ENCODE data around the gene CEP162. TPM values are rescaled to one million over a fixed set of nuclear protein-coding genes. Genes with fewer than 3 reads are reported as not detected.

Gene CEP162
- total and polyA plus RNA-seq, 5 donors from 2014 or later, result 2.2 to 6.0 (median 2.8) TPM

DNA sequence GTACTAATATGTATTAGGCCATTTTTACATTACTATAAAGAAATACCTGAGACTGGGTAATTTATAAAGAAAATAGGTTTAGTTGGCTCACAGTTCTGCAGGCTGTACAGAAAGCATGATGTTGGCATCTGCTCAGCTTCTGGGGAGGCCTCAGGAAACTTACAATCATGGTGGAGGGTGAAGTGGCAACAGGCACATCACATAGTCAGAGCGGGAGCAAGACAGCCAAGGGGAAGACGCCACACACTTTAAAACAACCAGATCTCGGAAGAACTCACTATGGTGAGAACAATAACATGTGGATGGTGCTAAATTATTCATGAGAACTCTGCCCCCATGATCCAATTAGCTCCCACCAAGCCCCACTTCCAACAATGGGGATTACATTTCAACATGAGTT, 41.3 kb upstream of the CEP162 start:
- no peak for DNase-seq
- Mint-ChIP-seq H3K9me3 (peaks cover 0 to 3% (median 0%) of the 10 kb centered on the region in 7 donors), H3K4me1 (no peaks in the 10 kb centered on the region), H3K27me3 (peaks cover 12% of the 10 kb centered on the region), H3K4me3 (no peak overlapping the region), H3K27ac (no peak overlapping the region), H3K36me3 (no peaks in the 10 kb centered on the region)
- Histone ChIP-seq H3K27me3 (ENCODE audit: control insufficient read depth, insufficient read depth, low read length) (no peaks in the 10 kb centered on the region), H3K4me1 (ENCODE audit: control insufficient read depth, insufficient read depth, low read length, poor library complexity, severe bottlenecking) (no peaks in the 10 kb centered on the region), H3K4me3 (ENCODE audit: low read depth, low read length) (no peak overlapping the region), H3K36me3 (ENCODE audit: control insufficient read depth, insufficient read depth, low read length) (no peaks in the 10 kb centered on the region), H3K27ac (ENCODE audit: insufficient read depth, low read length, poor library complexity, severe bottlenecking) (no peak overlapping the region), H3K9me3 (ENCODE audit: control insufficient read depth in 2 of 2, low read length in 2 of 2) (no peaks in the 10 kb centered on the region)
- ATAC-seq (ENCODE audit: low read depth in 2 of 2), result no peak

DNA sequence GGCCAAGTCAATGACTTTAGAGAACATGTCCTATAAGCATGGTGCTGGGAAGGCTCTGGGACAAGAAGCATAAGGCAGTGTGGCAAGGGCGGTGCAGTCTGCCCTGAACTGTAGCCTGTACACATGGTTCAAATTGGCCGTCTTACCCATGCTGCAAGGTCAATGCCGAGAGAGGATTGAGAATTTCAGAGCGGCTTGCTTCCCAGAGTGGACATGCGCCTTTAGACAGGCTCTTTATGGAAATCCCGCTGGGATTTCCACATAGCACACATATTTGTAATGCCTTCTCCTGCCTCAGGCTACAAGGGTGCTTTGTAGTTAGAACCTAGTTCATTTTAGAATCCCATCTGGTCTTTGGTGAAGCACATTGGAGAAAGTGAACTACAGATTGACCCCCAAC, 36.1 kb upstream of the CEP162 start:
- peaks cover 0 to 3% (median 0%) of the 10 kb centered on the region in 7 donors for H3K9me3 Mint-ChIP-seq
- Histone ChIP-seq H3K27me3 (ENCODE audit: control insufficient read depth, insufficient read depth, low read length) (peaks cover 1% of the 10 kb centered on the region), H3K4me3 (ENCODE audit: low read depth, low read length) (no peak overlapping the region), H3K9me3 (ENCODE audit: control insufficient read depth in 2 of 2, low read length in 2 of 2) (no peaks in the 10 kb centered on the region), H3K27ac (ENCODE audit: insufficient read depth, low read length, poor library complexity, severe bottlenecking) (no peak overlapping the region), H3K4me1 (ENCODE audit: control insufficient read depth, insufficient read depth, low read length, poor library complexity, severe bottlenecking) (no peaks in the 10 kb centered on the region), H3K36me3 (ENCODE audit: control insufficient read depth, insufficient read depth, low read length) (no peaks in the 10 kb centered on the region)
- peaks cover 10% of the 10 kb centered on the region for H3K27me3 Mint-ChIP-seq
- DNase-seq (no peak), ATAC-seq (ENCODE audit: low read depth in 2 of 2) (no peak)
- no peak overlapping the region for H3K4me3 Mint-ChIP-seq
- H3K4me1 Mint-ChIP-seq, result no peaks in the 10 kb centered on the region
- H3K27ac Mint-ChIP-seq, result no peak overlapping the region
- no peaks in the 10 kb centered on the region for H3K36me3 Mint-ChIP-seq

DNA sequence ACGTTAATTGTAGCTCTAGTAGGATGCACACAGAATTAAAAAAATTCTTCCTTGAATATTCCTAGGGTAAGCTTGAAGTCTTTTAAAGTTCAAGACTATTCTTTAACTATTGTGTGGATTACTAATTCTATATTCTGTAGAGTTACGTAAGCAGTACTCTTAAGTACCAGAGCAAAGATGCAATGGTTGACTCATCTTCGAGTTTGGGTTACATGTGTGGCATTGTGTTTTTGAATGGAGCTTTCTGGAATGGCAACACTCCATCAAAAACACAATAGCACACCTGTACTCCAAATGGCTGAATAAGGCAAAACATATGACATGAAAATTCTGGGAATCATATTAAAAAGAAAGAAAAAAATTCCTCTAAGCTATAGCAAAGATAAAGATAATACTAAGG, 33.5 kb upstream of the CEP162 start:
- H3K4me3 Mint-ChIP-seq, result no peak overlapping the region
- Histone ChIP-seq H3K36me3 (ENCODE audit: control insufficient read depth, insufficient read depth, low read length) (no peaks in the 10 kb centered on the region), H3K27ac (ENCODE audit: insufficient read depth, low read length, poor library complexity, severe bottlenecking) (no peak overlapping the region), H3K4me1 (ENCODE audit: control insufficient read depth, insufficient read depth, low read length, poor library complexity, severe bottlenecking) (no peaks in the 10 kb centered on the region), H3K4me3 (ENCODE audit: low read depth, low read length) (no peak overlapping the region), H3K9me3 (ENCODE audit: control insufficient read depth in 2 of 2, low read length in 2 of 2) (no peaks in the 10 kb centered on the region), H3K27me3 (ENCODE audit: control insufficient read depth, insufficient read depth, low read length) (peaks cover 4% of the 10 kb centered on the region)
- peaks cover 14% of the 10 kb centered on the region for H3K27me3 Mint-ChIP-seq
- H3K36me3 Mint-ChIP-seq, result no peaks in the 10 kb centered on the region
- H3K4me1 Mint-ChIP-seq, result no peaks in the 10 kb centered on the region
- H3K9me3 Mint-ChIP-seq, result peaks cover 0 to 3% (median 0%) of the 10 kb centered on the region in 7 donors
- ATAC-seq (ENCODE audit: low read depth in 2 of 2) (no peak), DNase-seq (no peak)
- H3K27ac Mint-ChIP-seq, result no peak overlapping the region

DNA sequence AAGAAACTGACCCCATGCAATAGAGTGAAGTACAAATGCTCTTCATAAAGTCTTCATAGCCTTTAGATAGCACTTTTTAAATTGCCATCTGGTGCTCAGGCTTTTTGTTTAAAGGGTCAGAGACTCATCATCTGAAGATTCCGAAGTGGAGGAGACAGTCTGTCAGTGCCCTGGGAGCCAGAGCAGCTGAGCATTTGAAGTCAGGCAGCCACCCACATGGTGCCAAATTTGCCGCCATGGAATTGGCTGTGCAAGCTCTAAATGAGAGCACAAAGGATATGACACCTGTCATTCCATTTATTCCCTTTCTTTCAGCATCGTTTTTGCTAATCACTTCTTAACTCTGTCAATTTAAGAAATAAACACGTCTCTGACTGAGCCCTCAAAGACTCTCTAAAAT, 32.8 kb upstream of the CEP162 start:
- Histone ChIP-seq H3K9me3 (ENCODE audit: control insufficient read depth in 2 of 2, low read length in 2 of 2) (no peaks in the 10 kb centered on the region), H3K27ac (ENCODE audit: insufficient read depth, low read length, poor library complexity, severe bottlenecking) (no peak overlapping the region), H3K36me3 (ENCODE audit: control insufficient read depth, insufficient read depth, low read length) (no peaks in the 10 kb centered on the region), H3K27me3 (ENCODE audit: control insufficient read depth, insufficient read depth, low read length) (peaks cover 4% of the 10 kb centered on the region), H3K4me1 (ENCODE audit: control insufficient read depth, insufficient read depth, low read length, poor library complexity, severe bottlenecking) (no peaks in the 10 kb centered on the region), H3K4me3 (ENCODE audit: low read depth, low read length) (no peak overlapping the region)
- Mint-ChIP-seq H3K36me3 (no peaks in the 10 kb centered on the region), H3K27ac (no peak overlapping the region), H3K27me3 (peaks cover 15% of the 10 kb centered on the region), H3K4me3 (no peak overlapping the region), H3K9me3 (no peaks in the 10 kb centered on the region), H3K4me1 (no peaks in the 10 kb centered on the region)
- DNase-seq (no peak), ATAC-seq (ENCODE audit: low read depth in 2 of 2) (no peak)

DNA sequence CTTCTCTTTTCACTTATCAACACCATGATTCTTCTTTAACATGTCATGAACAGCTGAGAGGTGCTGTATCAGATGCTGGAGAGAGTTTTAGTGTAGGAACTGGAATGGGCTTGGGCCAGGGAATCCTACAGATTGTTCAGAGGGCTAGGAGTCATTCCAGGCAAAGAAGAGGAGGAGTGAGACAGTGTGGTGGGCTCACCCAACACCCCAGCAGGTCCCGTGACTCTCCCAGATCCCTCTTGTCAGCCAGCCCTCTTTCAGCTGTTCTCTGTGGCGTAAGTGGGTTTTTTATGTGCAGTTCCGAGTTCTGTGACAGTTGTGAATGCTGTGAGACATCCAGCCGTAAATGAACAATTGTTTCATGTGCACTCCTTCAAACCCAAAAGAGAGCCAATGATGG, 31.4 kb upstream of the CEP162 start:
- Mint-ChIP-seq H3K4me3 (no peak overlapping the region), H3K4me1 (no peaks in the 10 kb centered on the region), H3K27ac (no peak overlapping the region), H3K27me3 (peaks cover 18% of the 10 kb centered on the region), H3K36me3 (no peaks in the 10 kb centered on the region), H3K9me3 (no peaks in the 10 kb centered on the region)
- Histone ChIP-seq H3K9me3 (ENCODE audit: control insufficient read depth in 2 of 2, low read length in 2 of 2) (no peaks in the 10 kb centered on the region), H3K27me3 (ENCODE audit: control insufficient read depth, insufficient read depth, low read length) (peaks cover 4% of the 10 kb centered on the region), H3K4me3 (ENCODE audit: low read depth, low read length) (no peak overlapping the region), H3K36me3 (ENCODE audit: control insufficient read depth, insufficient read depth, low read length) (no peaks in the 10 kb centered on the region), H3K4me1 (ENCODE audit: control insufficient read depth, insufficient read depth, low read length, poor library complexity, severe bottlenecking) (no peaks in the 10 kb centered on the region), H3K27ac (ENCODE audit: insufficient read depth, low read length, poor library complexity, severe bottlenecking) (no peak overlapping the region)
- no peak for DNase-seq
- ATAC-seq (ENCODE audit: low read depth in 2 of 2), result no peak

GRCh38 chr6:84258268-84258667, 30.8 kb upstream of the CEP162 start:
- Mint-ChIP-seq H3K27ac (no peak overlapping the region), H3K27me3 (peaks cover 21% of the 10 kb centered on the region), H3K4me1 (no peaks in the 10 kb centered on the region), H3K4me3 (no peak overlapping the region), H3K36me3 (no peaks in the 10 kb centered on the region), H3K9me3 (no peaks in the 10 kb centered on the region)
- no peaks in the 10 kb centered on the region for H3K4me1 ChIP-seq (ENCODE audit: control insufficient read depth, insufficient read depth, low read length, poor library complexity, severe bottlenecking)
- DNase-seq (no peak), ATAC-seq (ENCODE audit: low read depth in 2 of 2) (no peak)
- H3K4me3 ChIP-seq (ENCODE audit: low read depth, low read length), result no peak overlapping the region
- H3K27ac ChIP-seq (ENCODE audit: insufficient read depth, low read length, poor library complexity, severe bottlenecking), result no peak overlapping the region
- H3K36me3 ChIP-seq (ENCODE audit: control insufficient read depth, insufficient read depth, low read length), result no peaks in the 10 kb centered on the region
- no peaks in the 10 kb centered on the region for H3K9me3 ChIP-seq (ENCODE audit: control insufficient read depth in 2 of 2, low read length in 2 of 2)
- peaks cover 7% of the 10 kb centered on the region for H3K27me3 ChIP-seq (ENCODE audit: control insufficient read depth, insufficient read depth, low read length)

- Histone ChIP-seq H3K9me3 (ENCODE audit: control insufficient read depth in 2 of 2, low read length in 2 of 2) (no peaks in the 10 kb centered on the region), H3K27me3 (ENCODE audit: control insufficient read depth, insufficient read depth, low read length) (peaks cover 7% of the 10 kb centered on the region), H3K36me3 (ENCODE audit: control insufficient read depth, insufficient read depth, low read length) (no peaks in the 10 kb centered on the region), H3K4me3 (ENCODE audit: low read depth, low read length) (no peak overlapping the region), H3K27ac (ENCODE audit: insufficient read depth, low read length, poor library complexity, severe bottlenecking) (no peak overlapping the region), H3K4me1 (ENCODE audit: control insufficient read depth, insufficient read depth, low read length, poor library complexity, severe bottlenecking) (no peaks in the 10 kb centered on the region)
- Mint-ChIP-seq H3K36me3 (no peaks in the 10 kb centered on the region), H3K27me3 (peaks cover 28% of the 10 kb centered on the region), H3K4me3 (no peak overlapping the region), H3K4me1 (no peaks in the 10 kb centered on the region), H3K27ac (no peak overlapping the region), H3K9me3 (no peaks in the 10 kb centered on the region)
- no peak for DNase-seq
- ATAC-seq (ENCODE audit: low read depth in 2 of 2), result no peak
Measured at GRCh38 chr6:84255641-84256040, 28.2 kb upstream of the CEP162 start.

DNA sequence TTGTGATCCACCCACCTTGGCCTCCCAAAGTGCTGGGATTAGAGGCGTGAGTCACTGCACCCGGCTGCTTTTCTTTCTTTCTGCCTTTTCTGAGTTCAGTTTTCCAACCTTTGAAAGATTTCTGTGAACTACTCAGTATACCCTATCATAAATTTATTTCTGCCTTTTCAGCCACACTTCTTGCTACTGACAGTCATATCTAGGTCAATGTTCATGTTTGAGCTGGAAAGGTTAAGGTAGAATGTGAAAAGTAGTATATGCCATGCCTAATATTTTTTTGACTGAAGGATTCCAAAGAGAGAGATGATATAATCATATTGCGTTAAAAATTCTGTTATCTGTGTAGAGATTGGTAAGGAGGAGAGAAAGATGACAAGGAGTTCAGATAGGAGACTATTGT, 25.9 kb upstream of the CEP162 start:
- Mint-ChIP-seq H3K27ac (no peak overlapping the region), H3K4me3 (no peak overlapping the region), H3K36me3 (no peaks in the 10 kb centered on the region), H3K27me3 (peaks cover 18% of the 10 kb centered on the region), H3K9me3 (no peaks in the 10 kb centered on the region), H3K4me1 (no peaks in the 10 kb centered on the region)
- Histone ChIP-seq H3K9me3 (ENCODE audit: control insufficient read depth in 2 of 2, low read length in 2 of 2) (no peaks in the 10 kb centered on the region), H3K36me3 (ENCODE audit: control insufficient read depth, insufficient read depth, low read length) (no peaks in the 10 kb centered on the region), H3K4me3 (ENCODE audit: low read depth, low read length) (no peak overlapping the region), H3K4me1 (ENCODE audit: control insufficient read depth, insufficient read depth, low read length, poor library complexity, severe bottlenecking) (no peaks in the 10 kb centered on the region), H3K27ac (ENCODE audit: insufficient read depth, low read length, poor library complexity, severe bottlenecking) (no peak overlapping the region), H3K27me3 (ENCODE audit: control insufficient read depth, insufficient read depth, low read length) (peaks cover 5% of the 10 kb centered on the region)
- DNase-seq (no peak), ATAC-seq (ENCODE audit: low read depth in 2 of 2) (no peak)

Measured in CD4-positive, CD25-positive, alpha-beta regulatory T cell (primary cell).